GM18502 (cell line): ENCODE results near the gene EEIG1.

Experiments
- ATAC-seq: cut with Tn5 transposase; IDR thresholded peaks from one replicate; pipeline ENCODE4 v1.9.1; 2021; ENCODE audit warnings: mild to moderate bottlenecking; ENCODE audit not compliant: unreplicated experiment, poor library complexity

Gene EEIG1

DNA sequence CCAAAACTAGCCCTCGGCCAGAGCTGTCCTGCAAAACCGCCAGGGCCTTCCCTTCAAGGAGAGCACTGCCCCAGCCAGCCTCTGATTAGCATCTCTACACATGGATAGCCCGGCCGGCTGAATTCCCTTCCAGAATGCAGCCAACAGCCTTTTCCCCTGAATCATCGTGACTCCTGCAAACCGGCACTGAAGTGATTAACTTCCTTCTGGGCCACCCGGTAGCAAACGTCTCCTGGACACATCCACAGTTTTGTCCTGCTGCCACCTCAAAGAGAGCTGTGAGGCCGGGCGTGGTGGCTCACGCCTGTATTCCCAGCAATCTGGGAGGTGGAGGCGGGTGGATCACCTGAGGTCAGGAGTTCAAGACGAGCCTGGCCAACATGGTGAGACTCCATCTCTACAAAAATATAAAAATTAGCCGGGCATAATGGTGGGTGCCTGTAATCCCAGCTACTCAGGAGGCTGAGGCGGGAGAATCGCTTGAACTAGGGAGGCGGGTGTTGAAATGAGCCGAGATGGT lies 21.1 kb upstream of the EEIG1 start:
- no peak for ATAC-seq

DNA sequence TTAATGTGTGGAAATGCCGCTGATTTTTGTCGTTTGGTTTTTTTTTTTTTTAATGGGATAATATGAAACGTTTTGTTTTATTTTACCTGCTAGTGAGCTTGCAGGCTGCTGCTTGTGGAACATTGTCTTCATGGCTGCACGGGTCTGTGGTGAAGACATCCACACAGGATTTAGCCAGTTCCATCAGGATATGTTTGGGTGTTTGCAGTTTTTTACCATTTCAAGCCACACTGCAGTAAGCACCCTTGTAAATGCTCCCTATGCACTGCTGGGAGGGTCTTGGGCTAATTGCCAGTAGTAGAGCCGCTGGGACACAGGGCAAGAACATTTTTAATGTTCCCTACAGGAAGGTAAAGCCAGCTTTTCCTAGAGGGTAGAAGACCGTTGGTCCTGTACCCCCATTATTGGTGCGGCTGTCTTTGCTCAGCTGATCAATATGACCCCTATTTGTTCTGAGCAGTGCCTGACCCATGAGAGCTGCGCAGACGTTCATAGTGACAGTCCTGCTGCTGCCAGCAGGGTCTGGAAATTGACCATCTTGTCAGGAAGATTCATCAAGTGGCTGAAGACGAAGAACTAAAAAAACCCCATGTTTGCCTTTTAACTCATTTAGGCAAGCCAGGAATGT lies 20.5 kb upstream of the EEIG1 start:
- ATAC-seq = no peak

DNA sequence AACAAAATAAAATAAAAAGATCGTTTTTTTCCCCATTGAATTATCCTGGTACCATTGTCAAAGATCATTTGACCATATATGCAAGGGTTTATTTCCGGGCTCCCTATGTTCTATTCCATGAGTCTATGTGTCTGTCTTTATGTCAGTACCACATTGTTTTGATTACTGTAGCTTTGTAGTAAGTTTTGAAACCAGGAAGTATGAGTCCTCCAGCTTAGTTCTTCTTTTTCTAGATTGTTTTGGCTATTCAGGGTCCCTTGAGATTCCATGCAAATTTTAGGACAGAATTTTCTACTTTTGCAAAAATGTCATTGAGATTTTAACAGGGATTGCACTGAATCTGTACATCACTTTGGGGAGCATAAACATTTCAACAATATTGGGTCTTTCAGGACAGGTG lies 18.7 kb upstream of the EEIG1 start:
- ATAC-seq = no peak

DNA sequence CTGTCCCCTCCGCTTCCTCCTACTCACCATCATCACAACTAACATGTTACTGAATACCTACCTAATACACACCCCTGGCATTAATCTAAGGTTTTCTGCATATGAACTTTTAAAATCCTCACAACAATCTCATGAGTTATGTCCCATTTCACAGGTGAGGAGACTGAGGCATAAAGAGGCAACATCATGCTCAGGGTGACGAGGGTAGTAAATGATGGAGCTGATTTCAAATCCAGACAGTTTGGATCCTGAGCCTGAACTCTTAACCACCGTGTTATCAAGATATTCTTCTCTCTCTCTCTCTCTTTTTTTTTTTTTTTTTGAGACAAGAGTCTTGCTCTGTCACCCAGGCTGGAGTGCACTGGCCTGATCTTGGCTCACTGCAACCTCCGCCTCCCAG lies 12.9 kb upstream of the EEIG1 start:
- no peak for ATAC-seq

DNA sequence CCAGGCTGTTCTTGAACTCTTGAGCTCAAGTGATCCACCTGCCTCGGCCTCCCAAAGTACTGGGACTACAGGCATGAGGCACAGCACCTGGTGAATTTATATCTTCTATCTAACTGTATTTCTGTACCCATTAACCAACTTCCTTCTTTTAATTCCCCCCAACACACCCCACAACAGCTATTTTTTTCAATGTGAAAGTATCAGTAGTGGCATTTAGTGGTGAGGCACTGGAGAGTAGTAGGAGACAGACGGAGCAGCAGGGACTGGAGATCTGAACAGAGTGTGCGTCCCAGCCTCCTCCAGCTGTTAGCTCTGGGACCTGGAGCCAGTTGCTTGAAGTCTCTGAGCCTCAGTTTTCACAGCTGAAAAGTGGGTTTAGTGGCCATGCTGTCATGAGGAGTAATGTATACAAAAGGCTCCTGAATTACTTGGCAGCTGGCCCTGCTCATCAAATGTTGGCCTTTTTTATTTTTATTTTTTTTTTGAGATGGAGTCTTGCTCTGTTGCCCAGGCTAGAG lies 11.0 kb upstream of the EEIG1 start:
- no peak for ATAC-seq

DNA sequence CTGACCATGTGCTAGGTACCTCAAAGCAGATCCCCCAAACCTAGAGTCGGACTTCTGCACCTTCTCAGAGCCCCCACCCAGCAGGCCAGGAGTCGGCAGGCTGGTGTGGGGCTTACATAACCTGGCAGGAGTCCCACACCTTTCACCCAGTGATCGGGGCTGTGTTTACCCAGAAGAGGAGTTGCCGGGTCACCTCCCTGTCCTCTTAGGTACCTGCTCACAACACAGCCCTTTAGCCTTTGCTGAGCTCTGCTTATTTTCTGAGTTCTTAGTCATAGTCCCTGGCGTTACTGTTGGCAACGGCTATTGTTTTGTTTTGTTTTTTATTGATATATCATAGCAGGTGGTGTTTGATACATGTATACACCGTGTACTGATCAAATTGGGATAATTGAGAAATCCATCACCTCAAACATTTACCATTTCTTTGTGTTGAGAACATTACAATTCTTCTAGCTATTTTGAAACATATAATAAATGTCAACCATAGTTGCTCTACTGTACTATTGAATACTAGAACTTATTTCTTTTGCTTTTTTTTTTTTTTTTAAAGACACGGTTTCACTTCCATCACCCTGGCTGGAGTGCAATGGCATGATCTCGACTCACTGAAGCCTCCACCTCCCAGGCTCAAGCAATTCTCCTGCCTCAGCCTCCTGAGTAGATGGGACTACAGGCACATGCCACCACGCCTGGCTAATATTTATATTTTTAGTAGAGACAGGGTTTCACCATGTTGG lies 10.4 kb upstream of the EEIG1 start:
- no peak for ATAC-seq

DNA sequence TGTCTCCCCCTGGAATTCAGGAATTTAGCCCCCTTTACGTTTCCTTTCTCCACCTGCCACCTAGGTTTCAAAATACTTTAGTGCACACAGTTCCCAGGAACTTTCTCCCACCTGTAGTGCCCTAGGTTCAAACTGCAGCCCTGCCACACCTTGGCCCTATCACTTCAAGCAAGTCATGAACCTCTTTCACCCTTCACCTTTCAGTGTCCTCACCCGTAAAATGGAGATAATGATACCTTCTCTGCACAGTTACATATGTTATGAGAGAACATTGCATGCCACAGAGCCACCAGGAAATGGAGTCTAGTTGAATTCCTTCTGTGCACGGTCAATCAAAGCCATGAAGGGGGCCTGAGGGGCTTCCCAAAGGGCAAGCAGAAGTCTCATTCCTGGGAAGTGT lies 9.8 kb upstream of the EEIG1 start:
- ATAC-seq = no peak

DNA sequence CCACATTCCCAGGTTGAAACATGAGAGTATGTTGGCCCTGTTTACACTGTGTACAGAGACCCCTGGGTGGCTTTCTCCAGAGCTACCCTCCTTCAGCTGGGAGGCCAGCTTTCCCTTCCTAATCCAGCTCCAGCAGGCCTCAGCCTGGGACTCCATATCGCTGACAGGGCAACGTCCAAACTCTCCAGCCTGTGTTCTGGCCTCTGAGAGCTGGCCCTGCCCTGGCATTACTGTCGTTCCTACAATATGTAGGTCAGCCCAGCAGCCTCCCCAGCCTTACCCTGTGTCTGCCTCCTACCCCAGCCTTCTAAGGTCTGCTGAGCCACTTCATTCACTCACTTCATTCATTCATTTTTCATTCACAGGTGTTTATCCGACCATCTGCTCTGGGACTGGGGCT lies 8.3 kb upstream of the EEIG1 start:
- ATAC-seq = no peak

DNA sequence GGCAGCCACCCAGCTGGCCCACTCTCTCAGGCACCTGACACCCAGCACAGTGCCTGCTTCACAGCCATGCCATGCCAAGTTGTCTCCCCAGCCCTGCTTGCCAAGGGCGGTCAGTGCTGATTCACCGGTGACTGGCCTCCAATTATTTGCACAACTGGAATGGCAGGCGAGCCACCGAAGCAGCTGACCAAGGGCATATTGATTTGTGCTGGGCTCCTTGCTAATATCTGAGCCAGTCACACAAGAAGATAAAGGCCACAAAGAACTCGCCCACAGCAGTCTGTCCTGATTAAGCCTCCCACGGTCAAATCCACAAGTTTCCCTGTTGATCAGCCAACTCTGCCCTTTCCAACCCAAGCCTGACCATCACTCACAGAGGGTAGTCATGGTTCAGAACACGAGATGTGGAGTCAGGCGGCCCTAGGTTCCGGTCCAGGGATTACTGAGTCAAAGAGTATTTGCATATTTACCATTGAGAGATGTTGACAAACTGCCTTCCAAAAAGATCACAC lies 6.4 kb upstream of the EEIG1 start:
- ATAC-seq = no peak

DNA sequence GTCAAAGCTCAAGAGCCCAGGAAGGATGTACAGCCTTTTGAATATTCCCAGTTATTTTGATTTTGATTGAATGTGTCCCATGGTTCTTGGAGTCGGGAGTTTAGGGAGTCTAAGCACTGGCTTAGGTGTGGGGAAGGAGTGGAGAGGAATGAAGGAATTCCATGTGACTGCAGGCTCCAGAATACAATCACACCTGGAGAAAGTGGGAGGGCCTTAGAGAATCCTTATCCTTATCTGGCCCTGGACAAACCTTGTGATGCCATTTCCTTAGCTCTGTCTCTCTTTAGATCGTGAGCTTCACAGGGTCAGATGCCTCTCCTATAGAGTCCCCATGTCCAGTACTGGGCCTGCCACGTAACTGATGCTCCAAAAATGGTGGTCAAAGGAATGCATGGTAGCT lies 4.2 kb upstream of the EEIG1 start:
- ATAC-seq = no peak

DNA sequence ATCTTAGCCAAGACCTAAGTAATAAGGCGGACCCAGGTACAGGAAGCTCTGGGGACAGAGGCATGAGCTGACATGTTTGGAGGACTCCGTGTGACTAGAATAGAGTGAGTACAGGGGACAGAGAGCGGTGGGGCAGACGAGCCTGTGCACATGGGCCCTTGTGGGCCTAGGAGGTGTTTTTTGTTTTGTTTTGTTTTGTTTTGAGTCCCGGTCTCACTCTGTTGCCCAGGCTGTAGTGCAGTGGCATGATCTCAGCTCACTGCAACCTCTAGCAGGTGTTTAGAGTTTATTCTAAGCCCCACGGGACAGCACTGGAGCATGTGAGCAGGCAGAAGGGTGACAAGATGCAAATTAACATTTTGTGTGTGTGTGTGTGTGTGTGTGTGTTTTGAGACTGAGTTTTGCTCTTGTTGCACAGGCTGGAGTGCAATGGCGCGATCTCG lies 3.1 kb upstream of the EEIG1 start:
- ATAC-seq = peak; percentile 39

DNA sequence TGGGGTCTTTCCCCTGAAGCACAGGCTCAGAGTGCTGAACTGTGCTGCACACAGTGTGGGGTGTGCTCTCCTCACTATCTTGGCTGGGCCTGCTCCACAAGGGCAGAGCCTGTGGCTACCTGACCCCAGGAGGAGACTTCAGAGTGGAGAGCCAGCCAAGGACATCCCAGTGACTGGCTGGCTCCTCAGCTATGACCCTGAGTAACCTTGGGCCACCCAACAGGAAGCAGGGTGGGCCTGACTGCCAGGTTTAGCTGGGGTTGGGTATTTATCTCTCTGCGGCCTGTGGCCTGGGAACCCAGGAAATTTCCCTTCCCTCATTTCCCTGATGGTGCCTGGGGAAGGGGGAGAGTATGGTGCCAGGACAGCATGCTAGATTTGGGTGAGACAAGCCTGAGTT lies 2.1 kb upstream of the EEIG1 start:
- ATAC-seq = no peak

DNA sequence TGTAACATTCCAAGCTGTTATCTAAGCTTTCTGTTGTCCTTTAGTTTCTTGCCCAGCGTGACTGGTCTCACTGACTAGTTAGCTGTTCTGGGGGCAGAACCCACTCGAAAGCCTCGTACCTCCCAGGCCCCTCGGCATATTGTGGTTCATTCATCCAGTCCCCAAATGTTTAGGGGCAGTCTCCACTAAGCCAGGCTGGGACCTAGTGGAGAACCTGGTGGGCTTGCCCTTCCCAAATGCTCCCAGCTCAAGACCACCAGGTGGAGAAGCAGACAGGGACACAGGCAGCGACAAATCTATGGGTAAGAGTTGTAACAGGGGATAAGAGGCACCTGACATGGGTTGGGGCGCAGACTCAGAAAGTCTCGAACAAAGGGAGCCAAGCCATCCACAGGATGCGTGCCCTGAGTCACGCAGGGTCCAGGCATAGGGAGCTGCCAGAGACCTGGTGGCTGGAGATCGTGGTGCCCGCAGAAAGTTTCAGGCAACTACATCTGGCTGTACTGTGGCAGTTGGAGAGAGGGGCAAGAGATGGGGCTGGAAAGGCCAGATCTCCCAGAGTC lies 851 bp upstream of the EEIG1 start:
- no peak for ATAC-seq

DNA sequence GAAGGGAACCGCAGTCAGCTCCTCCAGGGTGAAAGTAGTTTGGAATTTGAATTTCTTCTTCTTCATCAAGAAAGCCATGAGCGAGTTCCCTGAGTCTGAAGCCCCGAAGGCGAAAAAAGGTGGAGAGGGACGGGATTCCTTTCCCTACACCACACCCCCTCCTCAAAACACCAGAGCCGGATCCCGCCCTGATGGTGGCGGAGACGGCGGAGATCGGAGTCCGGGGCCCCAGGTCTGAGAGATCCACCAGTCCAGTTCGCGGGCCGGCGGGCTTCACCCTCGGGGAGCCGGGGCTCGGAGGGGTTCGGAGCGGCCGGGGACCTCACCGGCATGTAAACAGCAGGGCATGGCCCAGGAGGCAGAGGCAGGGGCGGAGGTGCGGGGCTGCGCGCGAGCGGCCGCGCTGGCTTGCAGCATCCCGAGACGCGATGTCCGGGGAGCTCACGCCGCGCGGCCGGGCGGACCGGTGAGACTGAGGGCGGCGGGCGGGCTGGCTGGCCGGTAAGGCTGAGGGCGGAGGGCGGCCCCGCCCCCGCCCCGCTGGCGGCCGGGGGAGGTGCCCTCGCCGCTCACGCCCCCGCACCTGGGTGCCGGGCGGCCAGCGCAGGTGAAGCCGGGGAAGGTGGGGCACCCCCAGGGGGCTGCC lies 606 bp downstream of the EEIG1 start:
- peak; percentile 32 for ATAC-seq

DNA sequence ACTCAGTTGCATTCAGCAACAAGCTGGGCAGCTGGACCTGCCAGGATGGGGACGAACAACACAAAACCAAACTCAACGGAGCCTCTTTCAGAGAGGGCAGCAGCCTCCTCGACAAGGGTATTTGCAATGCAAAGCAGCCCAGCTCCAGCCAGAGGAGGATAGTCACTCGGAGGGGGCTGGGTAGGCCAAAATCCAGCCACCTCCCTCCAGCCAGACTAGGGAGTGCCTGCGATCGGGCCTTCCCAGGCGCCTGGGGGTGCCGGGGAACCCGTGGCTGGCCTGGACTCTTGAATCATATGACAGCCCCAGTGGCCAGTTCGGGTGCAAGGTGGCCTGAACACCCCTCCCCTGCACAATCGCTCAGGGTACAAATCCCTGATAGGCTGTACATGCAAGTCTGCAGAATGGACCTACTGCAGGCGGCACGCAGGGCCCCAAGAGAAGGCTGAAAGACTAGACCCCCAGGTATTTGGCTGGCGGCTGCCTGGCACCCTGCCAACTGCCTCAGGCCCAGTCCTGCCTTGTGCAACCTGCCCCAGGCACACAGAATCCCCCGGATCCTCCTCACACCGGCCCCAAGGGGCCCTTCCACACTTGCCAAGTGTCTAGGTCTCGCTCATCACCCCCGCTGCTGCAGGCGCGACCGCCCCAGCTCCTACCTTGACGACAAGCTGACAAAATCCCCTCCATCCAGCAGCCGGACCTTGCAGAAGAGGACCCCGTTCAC lies 1.3 kb downstream of the EEIG1 start:
- ATAC-seq = no peak

DNA sequence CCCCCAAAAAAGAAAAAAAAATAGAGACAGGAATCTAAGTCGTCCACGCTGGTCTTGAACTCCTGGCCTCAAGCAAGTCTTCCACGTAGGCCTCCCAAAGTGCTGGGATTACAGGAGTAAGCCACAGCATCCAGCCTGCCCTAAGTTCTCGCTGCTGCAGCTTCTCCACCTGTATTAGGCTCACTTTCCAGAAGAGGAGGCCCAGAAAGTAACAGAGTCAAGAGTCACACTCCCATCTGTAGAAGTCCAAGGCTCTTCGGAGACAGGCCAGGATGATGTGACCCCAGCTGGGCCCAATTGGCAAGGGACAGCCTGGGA lies 1.8 kb downstream of the EEIG1 start:
- ATAC-seq = no peak

DNA sequence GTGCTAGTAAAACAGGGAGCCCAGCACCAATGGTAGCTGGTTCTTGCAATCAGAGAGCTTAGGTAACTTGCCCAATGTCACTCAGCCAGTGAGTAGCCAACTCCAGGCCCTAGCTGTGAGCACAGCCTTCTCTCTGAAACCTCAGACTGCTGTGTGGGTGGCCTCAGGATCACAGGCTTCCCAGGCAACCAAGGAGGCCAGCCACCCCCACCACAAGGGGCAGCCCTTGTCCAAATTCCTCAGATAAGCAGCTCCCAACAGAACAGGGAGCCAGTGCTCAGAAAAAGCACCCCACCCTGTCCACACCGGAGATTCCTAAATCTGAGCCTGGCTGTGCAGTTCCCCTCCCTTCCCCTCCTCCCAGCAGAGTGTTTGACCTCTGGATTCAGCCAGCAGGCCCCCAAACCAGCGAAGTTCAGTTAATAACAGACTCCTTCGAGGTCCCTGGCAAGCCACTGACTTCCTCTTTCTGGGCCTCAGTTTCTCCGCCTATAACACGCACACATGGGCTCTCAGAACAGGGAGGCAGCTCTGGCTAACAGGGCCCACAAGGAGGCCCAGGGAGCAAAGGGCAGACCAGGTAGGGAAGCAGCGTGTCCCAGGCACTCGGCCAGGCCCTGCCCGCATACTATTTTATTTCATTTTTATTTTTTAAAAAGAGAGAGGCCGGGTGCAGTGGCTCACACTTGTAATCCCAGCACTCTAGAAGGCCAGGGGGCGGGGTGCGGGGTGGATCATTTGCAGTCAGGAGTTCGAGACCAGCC lies 2.7 kb downstream of the EEIG1 start:
- ATAC-seq = no peak

DNA sequence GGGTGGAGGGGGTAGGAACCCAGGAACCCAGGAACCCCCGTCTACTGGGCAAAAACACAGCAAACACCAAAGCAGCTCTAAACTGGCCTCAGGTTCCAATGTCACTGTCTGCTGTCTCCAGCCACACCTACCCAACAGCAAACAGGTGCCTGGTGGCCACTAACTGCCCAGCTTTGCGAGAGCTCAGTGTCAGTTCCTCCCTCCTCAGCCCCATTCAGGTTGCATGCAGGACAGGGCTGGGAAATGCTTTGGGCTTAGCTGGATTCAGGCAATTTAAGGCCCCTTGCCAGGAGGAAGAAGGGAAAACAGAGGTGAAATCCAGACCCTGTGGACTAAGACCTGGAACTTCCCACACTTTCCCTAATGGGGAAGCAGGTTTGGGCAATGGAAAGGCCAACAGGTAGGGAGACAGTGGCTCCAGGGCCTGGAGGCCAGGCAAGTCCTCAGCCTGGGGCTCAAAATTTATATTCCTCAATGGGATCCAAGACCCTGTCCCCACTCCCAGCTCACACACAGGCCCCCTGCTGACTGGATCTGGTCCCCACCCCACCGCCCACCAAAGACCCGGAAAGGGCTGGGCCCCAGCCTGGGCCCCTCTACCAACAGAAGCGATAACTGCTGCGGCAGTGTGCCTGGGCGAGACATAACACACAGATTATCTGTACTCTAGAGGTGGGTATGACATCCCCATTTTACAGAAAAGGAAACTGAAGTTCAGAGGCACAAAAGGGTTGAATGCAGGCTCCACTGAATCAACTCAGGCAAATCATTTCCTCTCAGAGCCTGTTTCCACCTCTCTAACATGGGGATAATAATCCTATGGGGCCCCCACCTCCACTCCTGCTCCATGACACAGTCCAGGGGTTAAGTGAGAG lies 3.5 kb downstream of the EEIG1 start:
- ATAC-seq = no peak

DNA sequence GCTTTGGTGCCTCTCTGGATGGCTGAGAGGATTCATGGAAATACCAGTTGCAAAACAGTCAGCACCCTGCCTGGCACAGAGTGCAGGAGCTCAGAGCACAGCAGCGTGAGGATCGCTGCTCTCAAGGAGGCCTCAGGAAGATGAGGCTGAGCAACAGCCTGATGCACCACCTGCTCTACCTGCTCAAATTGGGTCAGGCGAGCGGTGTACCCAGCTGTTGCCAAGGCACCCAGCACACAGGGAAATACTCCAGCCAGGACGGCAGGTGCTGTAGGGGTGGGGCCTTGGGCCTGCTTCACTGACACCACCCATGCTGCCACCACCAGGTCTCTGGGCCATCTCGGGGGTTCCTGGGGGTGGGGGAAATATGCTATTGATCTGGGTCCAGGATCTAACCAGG lies 4.3 kb downstream of the EEIG1 start:
- ATAC-seq = no peak
